Measurements from ENCODE around the gene WTAP. TPM values are rescaled to one million over a fixed set of nuclear protein-coding genes. Genes with fewer than 3 reads are reported as not detected.

WTAP gene
- total RNA-seq, 4 donors from 2014 or later: 89.5 to 135 (median 107) TPM

- TF ChIP-seq, protein P1, sequence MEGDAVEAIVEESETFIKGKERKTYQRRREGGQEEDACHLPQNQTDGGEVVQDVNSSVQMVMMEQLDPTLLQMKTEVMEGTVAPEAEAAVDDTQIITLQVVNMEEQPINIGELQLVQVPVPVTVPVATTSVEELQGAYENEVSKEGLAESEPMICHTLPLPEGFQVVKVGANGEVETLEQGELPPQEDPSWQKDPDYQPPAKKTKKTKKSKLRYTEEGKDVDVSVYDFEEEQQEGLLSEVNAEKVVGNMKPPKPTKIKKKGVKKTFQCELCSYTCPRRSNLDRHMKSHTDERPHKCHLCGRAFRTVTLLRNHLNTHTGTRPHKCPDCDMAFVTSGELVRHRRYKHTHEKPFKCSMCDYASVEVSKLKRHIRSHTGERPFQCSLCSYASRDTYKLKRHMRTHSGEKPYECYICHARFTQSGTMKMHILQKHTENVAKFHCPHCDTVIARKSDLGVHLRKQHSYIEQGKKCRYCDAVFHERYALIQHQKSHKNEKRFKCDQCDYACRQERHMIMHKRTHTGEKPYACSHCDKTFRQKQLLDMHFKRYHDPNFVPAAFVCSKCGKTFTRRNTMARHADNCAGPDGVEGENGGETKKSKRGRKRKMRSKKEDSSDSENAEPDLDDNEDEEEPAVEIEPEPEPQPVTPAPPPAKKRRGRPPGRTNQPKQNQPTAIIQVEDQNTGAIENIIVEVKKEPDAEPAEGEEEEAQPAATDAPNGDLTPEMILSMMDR (IDR thresholded peaks at IDR 0.05; ENCODE audit: low read depth): no peak
Observed at GRCh38 chr6:159726255-159726917, 920 bp upstream of the WTAP start.

DNA sequence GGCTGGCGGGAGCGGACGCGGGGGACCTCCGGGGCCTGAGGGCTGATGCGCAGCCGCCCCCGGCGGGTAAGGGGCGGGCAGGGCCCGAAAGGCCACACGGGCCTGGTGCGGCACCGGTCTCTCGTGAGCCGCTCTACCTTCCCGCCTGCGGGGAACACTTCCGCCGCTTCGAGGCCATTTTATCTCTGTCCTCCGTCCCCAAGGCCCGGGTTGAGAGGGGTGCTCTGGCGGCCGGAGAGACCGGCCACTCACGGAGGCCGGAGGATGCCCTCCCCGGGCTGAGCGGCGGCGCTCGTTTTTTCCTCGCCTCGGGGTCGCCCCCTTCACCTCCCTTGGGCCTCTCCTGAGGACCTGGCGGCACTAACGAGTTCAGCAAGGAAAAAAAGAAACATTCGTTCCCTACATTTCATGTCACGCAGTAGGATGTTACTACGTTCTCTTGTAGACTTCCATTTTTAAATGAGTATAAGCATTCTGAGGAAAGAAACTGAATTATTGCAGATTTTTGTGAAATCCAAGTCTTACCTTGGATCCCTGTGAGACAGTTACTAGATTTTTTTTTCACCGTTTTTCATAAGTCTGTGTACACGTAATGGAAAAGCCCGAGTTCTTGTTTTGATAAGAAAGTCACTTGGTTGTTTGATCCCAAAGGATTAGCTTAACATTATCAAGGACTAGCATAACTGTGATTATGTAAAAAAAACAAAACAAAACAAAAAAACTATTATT is 575 bp downstream of the WTAP start:
- TF ChIP-seq, protein P1 (IDR thresholded peaks at IDR 0.05; ENCODE audit: low read depth): no peak

DNA sequence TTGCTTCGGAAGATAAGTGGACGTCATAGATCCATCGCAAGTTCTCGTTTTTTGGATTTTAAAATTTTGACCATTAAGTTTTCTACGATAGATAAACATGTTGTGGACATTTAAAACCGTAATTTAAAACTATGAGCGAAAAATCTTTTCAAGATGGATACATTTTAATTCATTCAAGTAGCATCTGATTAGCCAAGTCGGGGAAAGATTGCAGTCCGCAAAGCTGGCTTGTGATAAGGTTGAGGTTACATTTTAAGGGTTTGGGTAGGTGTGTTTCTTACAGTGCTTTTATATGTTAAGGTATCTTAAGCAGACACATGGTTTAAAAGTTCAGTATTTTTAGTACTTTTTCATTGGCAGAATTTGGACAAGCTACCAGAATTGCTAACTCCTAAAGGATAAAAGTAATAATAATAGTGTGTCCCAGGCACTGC is 1.2 kb downstream of the WTAP start:
- TF ChIP-seq, protein P1 (IDR thresholded peaks at IDR 0.05; ENCODE audit: low read depth): no peak

DNA sequence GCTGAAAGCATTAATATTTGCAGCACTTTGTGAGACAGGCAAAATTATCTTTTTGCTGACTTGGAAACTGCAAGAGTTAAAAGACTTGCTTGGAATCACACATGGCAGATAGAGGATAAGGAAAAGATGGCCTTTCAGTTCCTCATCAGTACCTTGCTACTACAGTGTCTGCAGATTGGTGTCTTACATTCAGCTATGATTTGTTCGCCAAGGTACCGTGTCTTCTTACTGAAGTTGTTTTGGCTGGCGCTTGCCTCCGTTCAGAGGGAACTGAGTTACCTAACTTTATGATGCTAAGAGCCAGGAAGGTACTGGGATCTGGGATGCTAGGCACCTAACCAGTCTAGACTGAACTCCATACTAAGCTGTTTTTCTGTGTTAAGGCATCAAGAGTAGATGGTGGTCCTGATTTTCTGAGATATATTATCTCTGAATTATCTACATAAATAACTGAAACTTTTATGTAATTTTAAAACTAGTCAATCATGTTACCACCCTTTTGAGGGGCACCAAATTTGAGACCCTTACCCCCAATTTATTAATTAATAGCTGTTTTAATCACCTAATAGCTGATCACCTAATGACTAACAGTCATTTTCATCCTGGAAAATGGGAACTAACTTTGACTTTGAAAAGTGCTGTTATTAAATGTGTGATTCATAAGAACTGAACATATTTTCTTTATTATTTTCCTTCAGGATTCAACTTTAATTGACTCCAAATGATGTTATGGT is 2.5 kb downstream of the WTAP start:
- TF ChIP-seq, protein P1 (IDR thresholded peaks at IDR 0.05; ENCODE audit: low read depth): no peak

DNA sequence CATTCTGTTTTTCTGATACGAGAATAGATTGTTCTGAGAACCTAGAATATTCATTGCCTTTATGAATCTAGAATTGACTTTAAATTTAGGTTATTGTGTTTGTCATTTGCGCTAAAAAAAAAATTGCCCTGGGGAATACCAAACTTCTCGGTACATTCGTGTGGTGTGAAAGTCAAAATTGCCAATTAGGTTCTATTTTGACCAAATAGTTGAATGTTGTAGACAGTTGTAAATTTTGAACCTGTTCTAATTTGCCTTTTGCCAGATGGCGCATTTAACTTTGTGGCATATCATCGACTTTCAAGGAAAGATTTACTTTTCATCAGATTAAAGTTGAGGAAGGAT is 3.0 kb downstream of the WTAP start:
- TF ChIP-seq, protein P1 (IDR thresholded peaks at IDR 0.05; ENCODE audit: low read depth): no peak

DNA sequence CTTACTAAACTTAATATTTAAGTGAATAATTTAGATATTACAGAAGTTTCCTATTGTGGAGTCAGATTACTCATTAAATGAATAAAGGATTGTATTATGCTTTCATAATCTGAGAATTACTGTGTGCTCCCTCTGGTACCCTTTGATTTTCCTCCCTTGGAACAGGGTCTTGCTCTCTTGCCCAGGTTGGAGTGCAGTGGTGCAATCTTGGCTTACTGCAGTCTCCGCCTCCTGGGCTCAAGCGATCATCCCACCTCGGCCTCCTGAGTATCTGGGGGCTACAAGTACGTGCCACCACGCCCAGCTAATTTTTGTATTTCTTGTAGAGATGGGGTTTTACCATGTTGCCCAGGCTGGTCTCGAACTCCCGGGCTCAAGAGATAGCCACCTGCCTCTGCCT is 9.6 kb downstream of the WTAP start:
- TF ChIP-seq, protein P1 (IDR thresholded peaks at IDR 0.05; ENCODE audit: low read depth): no peak

DNA sequence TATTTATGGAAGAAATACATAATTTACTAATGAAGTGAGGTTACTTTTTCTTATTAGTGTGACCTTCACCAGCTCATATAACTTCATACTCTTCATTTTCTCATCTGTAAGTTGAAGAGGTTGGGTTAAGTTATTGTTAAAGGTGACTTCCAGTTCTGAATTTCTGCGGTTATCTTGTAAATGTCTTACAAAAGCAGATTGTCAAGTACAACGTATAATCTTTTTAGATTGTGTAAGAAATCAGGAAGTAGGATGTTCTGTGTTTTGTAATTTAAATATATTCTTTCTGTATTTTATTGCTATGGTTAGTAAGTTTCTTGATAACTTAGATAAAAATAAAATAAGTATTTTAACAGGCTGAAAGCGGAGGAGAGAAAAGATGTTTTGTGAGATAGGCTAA is 12.0 kb downstream of the WTAP start:
- TF ChIP-seq, protein P1 (IDR thresholded peaks at IDR 0.05; ENCODE audit: low read depth): no peak
